Superior temporal gyrus (tissue), 1 donor: ENCODE measurements around the gene MAP1LC3A.
A peak's percentile ranks its signal among the peaks of the same experiment; 100 is the strongest.
"Not testable (repeated sequence)": the region's sequence is repeated elsewhere in the genome, so short reads cannot be mapped to it uniquely, and the experiment has no call there.

Experiments
- DNase-seq: peaks from one replicate; pipeline ENCODE4 v3.0.0-alpha.2; 2016; ENCODE audit errors: extremely low spot score

Gene MAP1LC3A

GRCh38 chr20:34558320-34559218 lies at the start of gene MAP1LC3A:
Gene MAP1LC3A, plus strand, starts transcription at chr20:34558718. Its CDS starts 151 bp downstream, at chr20:34558869.
- DNase-seq: peak; percentile 91

- DNase-seq: no peak
These were observed 47.9 kb upstream of the MAP1LC3A start for GRCh38 chr20:34510575-34510974.

GRCh38 chr20:34511891-34512265 lies 46.6 kb upstream of the MAP1LC3A start:
- DNase-seq: no peak

GRCh38 chr20:34512266-34512954 lies 46.1 kb upstream of the MAP1LC3A start:
- DNase-seq: no peak

- DNase-seq: no peak
These were observed 45.5 kb upstream of the MAP1LC3A start for GRCh38 chr20:34512955-34513419.

GRCh38 chr20:34514034-34514433 lies 44.5 kb upstream of the MAP1LC3A start:
- not testable (repeated sequence) for DNase-seq

GRCh38 chr20:34514897-34515483 lies 43.5 kb upstream of the MAP1LC3A start:
- DNase-seq: no peak

GRCh38 chr20:34515484-34516246 lies 42.9 kb upstream of the MAP1LC3A start:
- DNase-seq: no peak

- peak; percentile 99 for DNase-seq
These were observed 42.0 kb upstream of the MAP1LC3A start, which contains the start of gene DYNLRB1 for GRCh38 chr20:34516247-34517113. Gene DYNLRB1, plus strand, starts transcription at chr20:34516422. Its CDS starts 37 bp downstream, at chr20:34516459.

- no peak for DNase-seq
These were observed 41.4 kb upstream of the MAP1LC3A start for GRCh38 chr20:34517114-34517505.

GRCh38 chr20:34518863-34519262 lies 39.7 kb upstream of the MAP1LC3A start:
- not testable (repeated sequence) for DNase-seq

- not testable (repeated sequence) for DNase-seq
These were observed 38.7 kb upstream of the MAP1LC3A start for GRCh38 chr20:34519841-34520240.

GRCh38 chr20:34522969-34523871 lies 35.3 kb upstream of the MAP1LC3A start:
- no peak for DNase-seq

- no peak for DNase-seq
These were observed 34.1 kb upstream of the MAP1LC3A start for GRCh38 chr20:34524426-34524825.

- DNase-seq: no peak
These were observed 33.2 kb upstream of the MAP1LC3A start for GRCh38 chr20:34525342-34525708.

GRCh38 chr20:34525709-34526416 lies 32.7 kb upstream of the MAP1LC3A start:
- DNase-seq: peak; percentile 83

GRCh38 chr20:34526466-34526865 lies 32.1 kb upstream of the MAP1LC3A start:
- DNase-seq: no peak

- DNase-seq: no peak
These were observed 31.5 kb upstream of the MAP1LC3A start for GRCh38 chr20:34527016-34527415.

GRCh38 chr20:34528921-34529297 lies 29.6 kb upstream of the MAP1LC3A start:
- no peak for DNase-seq
